SK-N-SH treated with all-trans-retinoic acid at 6 μM for 48 hours (cell line): ENCODE measurements around the gene AHCTF1.

Experiments
- OSR1 ChIP-seq: fragments of 250-450 bp; sonication (Bioruptor Pico); IDR thresholded peaks from 2 replicates; pipeline ENCODE4 v1.8.0; 2022; ENCODE audit warnings: moderate library complexity, mild to moderate bottlenecking, inconsistent platforms
- ZC3H10 ChIP-seq: fragments of 250-450 bp; sonication (Bioruptor Pico); IDR thresholded peaks from 2 replicates; pipeline ENCODE4 v1.5.1; 2021; ENCODE audit warnings: mild to moderate bottlenecking, moderate library complexity
- ZFP3 ChIP-seq: fragments of 250-450 bp; sonication (Bioruptor Pico); IDR thresholded peaks from 2 replicates; pipeline ENCODE4 v1.5.0; 2020; ENCODE audit warnings: mild to moderate bottlenecking, moderate library complexity

DNA sequence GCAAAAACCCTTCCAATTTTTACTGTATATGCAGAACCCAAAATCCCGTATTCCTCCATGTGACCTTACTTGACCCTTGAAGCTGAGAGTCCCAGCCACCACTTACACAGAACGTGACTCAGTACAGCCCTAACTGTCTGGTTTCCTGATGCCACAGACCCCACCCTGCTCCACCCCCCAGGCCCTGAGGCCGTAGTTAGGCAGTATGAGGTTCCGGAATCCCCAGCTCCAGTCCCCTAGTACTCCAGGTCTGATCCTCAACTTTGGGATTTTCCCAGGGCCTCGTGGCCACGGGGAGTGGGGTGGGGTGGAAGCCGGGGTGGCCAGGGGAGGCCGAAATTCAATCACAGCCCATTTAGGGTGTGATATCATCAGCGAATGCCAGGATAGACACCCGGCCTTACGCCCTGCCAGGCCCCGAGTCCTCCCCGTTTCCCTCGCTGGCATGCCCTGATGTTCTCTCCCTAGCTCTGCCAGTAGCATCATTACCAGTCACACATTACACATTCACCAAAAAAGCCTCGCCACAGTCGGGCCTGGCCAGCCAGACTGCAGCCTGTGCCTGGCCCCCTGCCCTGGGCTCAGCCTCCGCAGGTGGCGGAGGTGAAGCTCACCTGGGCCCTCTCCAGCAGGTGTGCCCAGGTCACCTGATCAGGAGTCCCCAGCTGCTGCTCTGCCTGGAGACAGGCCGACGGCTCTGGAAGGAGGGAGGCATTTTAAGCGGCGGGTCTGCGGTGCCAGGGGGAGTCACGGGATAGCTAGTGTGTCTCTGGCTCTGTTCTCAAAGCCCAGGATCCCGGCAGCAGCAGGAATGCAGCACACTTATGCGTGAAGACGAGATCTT is 136.7 kb downstream of the AHCTF1 start:
- TF ChIP-seq ZFP3 (CRISPR knock-in tag), result no peak
- no peak for TF ChIP-seq ZC3H10 (CRISPR knock-in tag)
- no peak for TF ChIP-seq OSR1 (CRISPR knock-in tag)
